GM21786 (cell line): Measurements from ENCODE around the gene SUPT7L.
A peak's percentile ranks its signal among the peaks of the same experiment; 100 is the strongest.

Experiments
- ATAC-seq: cut with Tn5 transposase; IDR thresholded peaks from one replicate; pipeline ENCODE4 v1.9.1; 2021; ENCODE audit not compliant: unreplicated experiment

SUPT7L gene, protein sequence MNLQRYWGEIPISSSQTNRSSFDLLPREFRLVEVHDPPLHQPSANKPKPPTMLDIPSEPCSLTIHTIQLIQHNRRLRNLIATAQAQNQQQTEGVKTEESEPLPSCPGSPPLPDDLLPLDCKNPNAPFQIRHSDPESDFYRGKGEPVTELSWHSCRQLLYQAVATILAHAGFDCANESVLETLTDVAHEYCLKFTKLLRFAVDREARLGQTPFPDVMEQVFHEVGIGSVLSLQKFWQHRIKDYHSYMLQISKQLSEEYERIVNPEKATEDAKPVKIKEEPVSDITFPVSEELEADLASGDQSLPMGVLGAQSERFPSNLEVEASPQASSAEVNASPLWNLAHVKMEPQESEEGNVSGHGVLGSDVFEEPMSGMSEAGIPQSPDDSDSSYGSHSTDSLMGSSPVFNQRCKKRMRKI

GRCh38 chr2:27663285-27664153, at the start of gene SUPT7L, which contains the start of gene SLC4A1AP:
SUPT7L (minus strand) TSS chr2:27663614; CDS start chr2:27662192, 1,422 bp downstream.
SLC4A1AP (plus strand) TSS chr2:27663889; CDS start chr2:27663915, 26 bp downstream.
- peak; percentile 78 for ATAC-seq

DNA sequence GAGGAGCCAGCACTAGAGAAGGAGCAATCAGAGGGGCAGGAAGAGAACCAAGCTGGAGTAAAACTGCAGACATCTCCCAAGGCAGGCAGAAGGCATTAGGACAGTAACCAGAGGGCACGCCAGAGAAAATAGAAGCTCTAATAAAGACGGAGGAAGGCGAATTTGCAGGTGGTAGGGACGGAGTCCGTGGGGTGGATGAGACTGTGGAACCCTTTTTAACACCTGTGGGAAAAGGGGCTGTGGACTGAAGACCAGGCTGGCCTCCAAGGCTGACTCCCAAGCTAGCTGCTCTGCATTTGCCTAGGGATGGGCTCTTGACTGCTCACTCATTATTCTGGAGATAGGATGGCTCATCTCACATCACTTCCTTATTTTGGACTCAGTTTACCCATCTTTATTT, 49.8 kb upstream of the SUPT7L start:
- no peak for ATAC-seq

- no peak for ATAC-seq
Measured at GRCh38 chr2:27712522-27712921, 49.1 kb upstream of the SUPT7L start.

- no peak for ATAC-seq
Measured at GRCh38 chr2:27711804-27712203, 48.4 kb upstream of the SUPT7L start.

DNA sequence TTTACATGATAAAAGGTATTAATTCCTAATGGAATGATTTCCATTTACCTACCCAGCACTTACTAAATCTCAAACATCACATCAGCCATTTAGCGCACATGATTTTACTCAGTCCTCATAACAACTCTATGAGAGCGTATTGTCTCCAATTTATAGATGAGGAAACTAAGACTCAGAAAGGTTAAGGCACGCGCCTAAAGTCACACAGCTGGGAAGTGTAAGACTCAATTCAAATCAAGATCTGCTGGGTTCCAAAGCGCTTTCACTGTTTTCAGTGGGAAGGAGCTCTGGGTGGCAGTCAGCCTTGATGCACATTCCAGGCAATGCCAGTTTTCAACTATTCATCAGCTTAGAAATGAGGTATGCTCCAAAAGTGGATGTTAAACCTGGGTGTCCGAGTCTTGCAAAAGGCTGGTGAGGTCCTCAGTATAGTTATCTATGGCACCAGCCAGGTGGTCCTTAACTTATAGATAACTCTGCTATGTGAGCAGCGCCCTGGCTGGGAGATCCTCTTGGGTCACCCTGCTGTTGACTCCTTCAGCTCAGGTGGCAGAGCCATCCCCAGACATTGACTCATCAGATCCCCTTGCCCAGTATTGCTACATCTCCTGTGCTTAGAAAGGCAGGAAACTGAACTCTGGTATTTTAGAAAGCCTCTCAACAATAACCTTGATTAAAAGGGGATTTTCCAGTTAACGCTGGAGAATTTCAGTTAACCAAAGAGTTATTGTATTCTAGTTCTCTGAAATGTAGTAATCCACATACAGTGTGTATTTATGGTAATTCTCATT, 47.4 kb upstream of the SUPT7L start:
- ATAC-seq, result no peak

GRCh38 chr2:27709960-27710575, 46.7 kb upstream of the SUPT7L start:
- ATAC-seq, result no peak

GRCh38 chr2:27709326-27709725, 45.9 kb upstream of the SUPT7L start:
- ATAC-seq, result no peak

GRCh38 chr2:27708666-27709065, 45.3 kb upstream of the SUPT7L start:
- ATAC-seq, result no peak

GRCh38 chr2:27708257-27708654, 44.8 kb upstream of the SUPT7L start:
- ATAC-seq, result no peak

DNA sequence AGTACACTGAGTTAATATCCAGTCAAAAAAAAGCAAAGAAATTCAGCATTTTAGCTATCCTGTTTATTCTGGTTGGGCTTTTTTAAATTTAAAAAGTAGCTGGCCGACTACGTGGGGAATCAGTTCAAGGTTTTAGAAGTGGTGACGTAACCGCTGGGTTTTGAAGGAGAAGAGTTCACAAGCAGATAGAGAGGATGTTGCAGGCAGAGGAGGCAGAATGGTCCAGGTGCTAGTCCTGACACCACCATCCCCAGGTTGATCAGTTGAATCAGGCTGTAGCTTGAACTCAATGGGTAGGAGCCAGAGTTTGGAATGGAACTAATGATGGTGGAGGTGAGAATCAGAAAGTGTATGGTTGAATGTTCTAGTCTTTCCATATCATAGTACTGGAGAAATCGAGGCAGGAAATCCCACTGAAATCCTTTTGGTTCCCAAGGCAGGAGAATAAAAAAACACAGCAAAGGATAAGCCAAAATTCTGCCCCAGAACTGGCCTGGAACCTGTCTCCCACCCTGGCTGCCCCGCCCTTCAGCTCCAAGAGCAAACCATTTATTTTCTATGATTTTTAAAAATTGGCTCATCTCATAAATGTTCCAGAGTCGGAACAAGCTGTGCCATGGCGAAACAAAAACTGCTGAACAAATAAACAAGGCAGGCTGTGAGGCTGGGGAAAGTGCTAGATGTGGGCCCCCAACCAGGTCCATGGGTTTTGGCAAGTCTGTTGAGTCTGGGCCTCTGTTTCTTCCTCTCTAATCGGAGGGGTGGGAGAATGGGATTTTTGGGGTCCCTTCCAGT, 44.2 kb upstream of the SUPT7L start:
- ATAC-seq, result no peak

DNA sequence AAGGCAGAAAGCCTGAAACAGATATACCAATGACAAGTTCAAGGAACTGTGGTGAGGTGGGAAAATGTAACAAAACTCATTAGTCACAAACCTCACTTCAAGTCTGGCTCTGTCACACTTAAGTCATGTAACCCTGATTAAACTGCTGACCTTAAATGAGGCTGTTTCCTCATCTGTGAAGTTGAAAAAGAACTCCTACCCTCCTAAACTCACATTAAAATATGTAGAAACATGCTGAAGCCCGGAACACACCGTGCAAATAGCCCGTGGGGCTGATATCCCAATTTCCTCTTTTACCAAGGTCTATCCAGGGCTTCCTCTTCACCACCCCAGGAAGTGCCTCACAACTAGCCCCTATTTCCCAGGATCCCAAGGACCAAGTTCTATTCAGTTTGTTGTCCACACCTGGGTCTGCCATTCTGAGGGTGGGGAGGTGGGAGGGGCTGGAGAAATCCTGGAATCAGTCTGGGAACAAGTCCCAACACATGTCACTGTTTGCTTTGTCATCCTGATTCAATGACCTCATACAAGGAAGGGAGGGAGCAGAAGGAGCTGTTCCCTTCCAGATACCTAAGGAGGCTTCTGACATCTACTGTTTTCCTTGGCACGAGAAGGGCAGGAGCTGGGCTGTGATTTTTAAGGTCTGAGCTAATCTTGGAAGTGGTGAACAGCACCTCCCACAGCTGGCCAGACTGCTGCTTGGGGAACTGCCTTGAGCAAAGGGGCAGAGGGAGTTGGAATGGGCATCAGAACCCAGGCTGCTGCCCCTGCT, 42.6 kb upstream of the SUPT7L start:
- ATAC-seq, result no peak

GRCh38 chr2:27704342-27704876, 41.0 kb upstream of the SUPT7L start:
- no peak for ATAC-seq

DNA sequence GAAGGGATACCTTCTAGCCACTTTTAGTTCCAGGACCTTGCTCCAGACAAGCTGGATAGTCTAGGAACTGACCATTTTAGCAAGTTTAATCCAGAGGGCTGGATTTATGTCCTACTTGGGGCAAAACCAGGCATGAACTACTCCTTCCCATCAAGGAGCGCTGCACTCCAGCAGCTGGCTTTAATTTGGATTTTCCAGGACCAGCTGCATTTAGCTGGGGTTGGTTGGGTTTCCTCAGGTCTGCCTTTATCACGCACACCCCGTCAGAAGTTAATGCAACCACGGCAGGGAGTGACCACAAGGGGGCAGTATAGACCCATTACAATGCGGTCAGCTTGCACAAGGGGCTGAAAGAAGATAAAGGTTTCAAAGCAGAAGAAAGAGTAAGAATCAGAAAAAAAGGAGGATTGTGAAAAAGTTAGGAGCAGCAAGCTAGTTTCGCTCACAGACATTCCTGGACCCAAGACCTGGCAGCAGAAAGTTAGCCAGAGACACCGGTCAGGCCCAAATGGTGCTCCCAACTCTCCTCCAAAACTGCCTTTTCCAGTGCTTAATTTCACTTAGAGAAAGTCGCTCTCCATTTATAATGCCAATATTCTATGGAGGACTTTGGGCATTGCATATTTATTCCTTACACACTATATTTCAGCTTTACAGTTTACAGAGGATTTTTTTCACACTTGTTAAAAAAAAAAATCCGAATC, 40.4 kb upstream of the SUPT7L start:
- no peak for ATAC-seq

GRCh38 chr2:27702302-27702701, 38.9 kb upstream of the SUPT7L start:
- no peak for ATAC-seq

DNA sequence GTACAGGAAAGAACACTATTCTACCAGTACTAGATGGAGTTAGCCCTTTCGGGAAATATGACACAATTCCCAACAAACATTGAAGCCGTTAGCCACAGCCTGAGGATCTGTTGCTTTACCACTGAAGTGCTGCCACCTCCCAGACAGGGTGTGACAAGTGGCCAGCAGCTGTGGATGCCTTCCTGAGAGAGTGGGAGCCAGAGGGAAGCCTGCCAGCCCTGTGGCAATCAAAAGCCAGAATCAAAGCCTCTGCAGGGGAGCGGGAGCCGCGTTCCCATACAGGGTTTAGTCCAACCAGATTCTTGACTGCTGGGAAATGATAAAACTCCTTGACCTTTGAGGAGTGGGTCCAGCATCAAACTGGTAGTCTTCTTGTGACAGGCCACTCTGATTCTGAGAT, 38.3 kb upstream of the SUPT7L start:
- ATAC-seq, result no peak

DNA sequence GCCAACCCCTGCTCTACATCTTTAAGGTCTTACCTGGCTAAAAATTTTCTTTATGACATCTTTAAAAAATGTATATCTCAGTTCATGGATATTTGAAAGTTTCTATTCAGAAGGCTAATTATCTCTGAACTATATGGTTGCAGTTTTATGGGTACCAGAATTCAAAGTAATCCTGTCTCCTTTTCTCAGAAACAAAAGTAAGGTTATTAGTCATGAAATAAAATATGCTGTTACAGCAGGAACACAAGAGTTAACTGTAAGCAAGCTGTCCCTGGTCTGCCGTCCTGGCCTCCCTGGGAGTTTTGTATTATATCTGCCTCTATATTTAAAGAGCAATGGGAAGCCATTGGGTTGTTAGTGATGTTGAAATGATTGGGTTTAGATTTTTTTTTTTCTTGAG, 34.2 kb upstream of the SUPT7L start:
- no peak for ATAC-seq

GRCh38 chr2:27690052-27690451, 26.6 kb upstream of the SUPT7L start:
- ATAC-seq, result no peak

- ATAC-seq, result no peak
Measured at GRCh38 chr2:27689424-27689823, 26.0 kb upstream of the SUPT7L start.
